ENCODE measurements around the gene PHACTR1.
"Not testable (repeated sequence)": the region's sequence is repeated elsewhere in the genome, so short reads cannot be mapped to it uniquely, and the experiment has no call there.

The PHACTR1 gene

GRCh38 chr6:13307508-13307995, 591.0 kb downstream of the PHACTR1 start:
- FAIRE-seq = no peak
- no peak for TF ChIP-seq POLR2A (IDR thresholded peaks at IDR 0.05; ENCODE audit: low read depth, low read length)
- no peak for TF ChIP-seq TAF1 (IDR thresholded peaks at IDR 0.05; ENCODE audit: borderline replicate concordance, low read depth, low read length)
- no peak for TF ChIP-seq POLR2AphosphoS5 (IDR thresholded peaks at IDR 0.05; ENCODE audit: low read depth, low read length)
- DNase-seq (ENCODE audit: insufficient read length) = no peak

- FAIRE-seq (no peak), DNase-seq (ENCODE audit: insufficient read length) (no peak)
- TF ChIP-seq POLR2A (IDR thresholded peaks at IDR 0.05; ENCODE audit: low read depth, low read length) (no peak), POLR2AphosphoS5 (IDR thresholded peaks at IDR 0.05; ENCODE audit: low read depth, low read length) (no peak), TAF1 (IDR thresholded peaks at IDR 0.05; ENCODE audit: borderline replicate concordance, low read depth, low read length) (no peak)
These were observed 591.8 kb downstream of the PHACTR1 start for GRCh38 chr6:13308332-13308731.

- FAIRE-seq (no peak), DNase-seq (ENCODE audit: insufficient read length) (no peak)
- TF ChIP-seq POLR2A (IDR thresholded peaks at IDR 0.05; ENCODE audit: low read depth, low read length) (no peak), POLR2AphosphoS5 (IDR thresholded peaks at IDR 0.05; ENCODE audit: low read depth, low read length) (no peak), TAF1 (IDR thresholded peaks at IDR 0.05; ENCODE audit: borderline replicate concordance, low read depth, low read length) (no peak)
These were observed 594.6 kb downstream of the PHACTR1 start for GRCh38 chr6:13311155-13311554.

GRCh38 chr6:13314806-13315205, 598.2 kb downstream of the PHACTR1 start:
- FAIRE-seq = no peak
- no peak for DNase-seq (ENCODE audit: insufficient read length)
- TF ChIP-seq TAF1 (IDR thresholded peaks at IDR 0.05; ENCODE audit: borderline replicate concordance, low read depth, low read length) = no peak
- no peak for TF ChIP-seq POLR2A (IDR thresholded peaks at IDR 0.05; ENCODE audit: low read depth, low read length)
- no peak for TF ChIP-seq POLR2AphosphoS5 (IDR thresholded peaks at IDR 0.05; ENCODE audit: low read depth, low read length)

DNA sequence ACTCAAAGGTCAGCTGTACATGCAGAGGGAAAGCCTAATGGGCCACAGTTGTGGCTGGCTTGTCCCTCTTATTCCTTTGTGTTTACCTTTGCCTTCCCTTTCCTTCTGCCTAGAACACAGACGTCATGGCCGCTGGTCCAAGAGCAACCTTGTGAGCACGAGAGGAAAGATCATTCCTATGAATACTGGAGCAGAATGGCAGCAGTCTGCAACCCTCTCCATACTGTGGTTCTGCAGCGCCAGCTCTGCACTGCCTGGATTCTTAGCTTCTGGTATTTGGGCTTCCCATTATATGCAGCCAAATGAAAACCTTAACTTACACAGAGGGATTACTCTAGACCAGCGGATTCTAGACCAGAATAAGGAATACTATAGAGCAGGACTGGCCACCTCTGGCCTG, 599.3 kb downstream of the PHACTR1 start:
- no peak for DNase-seq (ENCODE audit: insufficient read length)
- TF ChIP-seq TAF1 (IDR thresholded peaks at IDR 0.05; ENCODE audit: borderline replicate concordance, low read depth, low read length) (no peak), POLR2A (IDR thresholded peaks at IDR 0.05; ENCODE audit: low read depth, low read length) (no peak), POLR2AphosphoS5 (IDR thresholded peaks at IDR 0.05; ENCODE audit: low read depth, low read length) (no peak)
- FAIRE-seq = no peak

DNA sequence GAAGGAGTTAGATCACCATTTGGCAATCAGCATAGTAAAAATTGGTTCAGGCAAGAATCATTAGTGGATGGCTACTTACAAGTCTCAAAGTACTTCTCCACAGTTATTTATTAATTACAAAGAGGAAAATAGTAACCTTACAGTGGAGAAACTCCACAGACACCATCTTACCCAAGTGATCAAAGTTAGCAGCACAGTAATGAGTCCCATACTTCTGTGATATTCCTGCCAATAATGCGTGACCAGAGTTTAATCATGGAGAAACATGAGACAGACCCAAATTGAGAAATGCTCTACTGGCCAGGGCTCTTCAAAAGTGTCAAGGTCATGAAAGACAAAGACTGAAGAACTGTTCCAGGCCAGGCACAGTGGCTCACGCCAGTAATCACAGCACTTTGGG, 602.3 kb downstream of the PHACTR1 start:
- DNase-seq (ENCODE audit: insufficient read length) = no peak
- no peak for TF ChIP-seq POLR2AphosphoS5 (IDR thresholded peaks at IDR 0.05; ENCODE audit: low read depth, low read length)
- FAIRE-seq = no peak

DNA sequence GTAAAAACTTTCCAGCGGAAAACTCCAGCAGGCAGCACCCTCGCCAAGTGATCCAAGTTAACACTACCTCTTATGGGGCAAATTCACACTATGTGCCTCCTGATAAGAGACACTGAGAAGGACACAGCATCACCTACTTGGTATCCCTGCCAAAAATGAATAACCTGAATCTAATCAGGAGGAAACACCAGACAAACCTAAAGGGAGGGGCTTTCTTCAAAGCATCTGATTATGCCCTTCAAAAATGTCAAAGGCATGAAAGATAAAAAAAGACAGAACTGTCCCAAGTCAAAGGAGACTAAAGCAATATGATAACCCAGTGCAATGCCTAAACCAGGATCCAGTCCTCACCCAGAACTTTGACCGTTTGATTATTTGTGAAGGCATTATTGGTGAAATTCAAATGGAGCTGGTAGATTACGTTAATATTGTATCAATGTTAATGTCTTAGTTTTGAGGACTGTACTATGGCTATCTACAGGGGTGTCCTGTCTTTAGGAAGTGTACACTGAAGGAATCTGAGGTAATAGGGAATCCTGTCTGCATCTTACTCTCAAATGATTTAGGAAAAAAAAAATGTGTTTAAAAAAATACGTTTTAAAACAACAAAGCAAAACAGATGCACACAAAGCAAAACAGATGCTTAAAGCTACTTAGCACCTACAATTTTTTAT, 603.5 kb downstream of the PHACTR1 start:
- TF ChIP-seq POLR2AphosphoS5 (IDR thresholded peaks at IDR 0.05; ENCODE audit: low read depth, low read length) (no peak), POLR2A (IDR thresholded peaks at IDR 0.05; ENCODE audit: low read depth, low read length) (no peak), TAF1 (IDR thresholded peaks at IDR 0.05; ENCODE audit: borderline replicate concordance, low read depth, low read length) (no peak)
- FAIRE-seq = no peak
- no peak for DNase-seq (ENCODE audit: insufficient read length)

GRCh38 chr6:13326031-13326586, 609.5 kb downstream of the PHACTR1 start:
- DNase-seq (ENCODE audit: insufficient read length); FAIRE-seq: not testable (repeated sequence)

DNA sequence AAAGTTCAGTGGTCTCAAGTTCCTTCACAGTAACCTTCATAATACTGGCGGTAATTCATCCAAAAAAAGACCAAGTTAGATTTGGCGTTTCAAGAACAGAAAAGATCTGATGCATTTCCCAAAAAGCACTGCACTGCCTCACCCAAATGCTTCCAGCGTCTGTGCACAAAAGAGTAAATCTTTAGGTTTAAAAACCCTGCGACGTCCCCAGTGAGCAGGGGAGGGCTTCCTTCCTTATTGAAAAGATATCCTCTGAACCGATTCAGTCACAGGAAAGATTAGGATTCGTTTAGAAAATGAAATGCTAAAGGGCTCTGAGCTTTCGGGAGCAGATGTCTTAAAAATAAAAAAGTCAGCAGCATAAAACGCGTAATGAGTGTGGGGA, 611.1 kb downstream of the PHACTR1 start:
- FAIRE-seq = no peak
- TF ChIP-seq TAF1 (IDR thresholded peaks at IDR 0.05; ENCODE audit: borderline replicate concordance, low read depth, low read length) = no peak
- TF ChIP-seq POLR2AphosphoS5 (IDR thresholded peaks at IDR 0.05; ENCODE audit: low read depth, low read length) = no peak
- no peak for TF ChIP-seq POLR2A (IDR thresholded peaks at IDR 0.05; ENCODE audit: low read depth, low read length)
- no peak for DNase-seq (ENCODE audit: insufficient read length)

- FAIRE-seq (peak; percentile 94), DNase-seq (ENCODE audit: insufficient read length) (peak; percentile 80)
- peak; percentile 90 for TF ChIP-seq POLR2AphosphoS5 (IDR thresholded peaks at IDR 0.05; ENCODE audit: low read depth, low read length)
- peak; percentile 92 for TF ChIP-seq POLR2A (IDR thresholded peaks at IDR 0.05; ENCODE audit: low read depth, low read length)
- TF ChIP-seq TAF1 (IDR thresholded peaks at IDR 0.05; ENCODE audit: borderline replicate concordance, low read depth, low read length) = 0 out of 2 replicates have a peak, but pooled peaks have one; percentile 39
These were observed 611.7 kb downstream of the PHACTR1 start, which contains the start of gene TBC1D7 for GRCh38 chr6:13328076-13328874. TBC1D7 (minus strand) TSS chr6:13328537; CDS start chr6:13326898, 1,639 bp downstream.

DNA sequence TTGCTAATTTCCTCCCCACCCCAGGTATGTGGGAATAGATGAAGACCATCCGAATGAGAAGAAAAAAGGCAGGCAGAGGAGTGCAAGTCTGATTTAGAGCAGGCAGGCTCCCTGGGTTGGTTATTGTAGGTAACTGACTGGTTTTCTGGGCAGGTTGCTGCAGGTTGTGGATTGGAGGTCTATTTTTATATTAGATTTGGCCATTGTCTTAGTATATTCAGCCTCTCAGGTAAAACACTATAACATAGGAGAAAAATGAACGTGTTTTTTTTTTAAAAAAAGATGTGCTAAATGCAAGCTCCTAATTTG, 612.3 kb downstream of the PHACTR1 start:
- FAIRE-seq (no peak), DNase-seq (ENCODE audit: insufficient read length) (no peak)
- TF ChIP-seq POLR2AphosphoS5 (IDR thresholded peaks at IDR 0.05; ENCODE audit: low read depth, low read length) (no peak), TAF1 (IDR thresholded peaks at IDR 0.05; ENCODE audit: borderline replicate concordance, low read depth, low read length) (no peak), POLR2A (IDR thresholded peaks at IDR 0.05; ENCODE audit: low read depth, low read length) (no peak)

Measured in GM12892 (cell line).